ENCODE data around the gene SP5.

Gene SP5

GRCh38 chr2:170695521-170696410 is 19.4 kb upstream of the SP5 start:
- peak in 1 of 2 experiments; percentile 65 for DNase-seq (ENCODE audit: low spot score in 2 of 2)
- no peak overlapping the region for H3K4me3 ChIP-seq
- no peaks in the 10 kb centered on the region; the same call in 1 of the 2 replicates for H3K9me3 ChIP-seq
- H3K4me1 ChIP-seq, result peaks cover 15% of the 10 kb centered on the region
- no peaks in the 10 kb centered on the region for H3K36me3 ChIP-seq (replicated peaks)
- in situ Hi-C loops (cut with MboI; ENCODE audit: low sequenced_read_pairs), result no loop called here
- H3K27me3 ChIP-seq (ENCODE audit: low read depth), result no peaks in the 10 kb centered on the region

DNA sequence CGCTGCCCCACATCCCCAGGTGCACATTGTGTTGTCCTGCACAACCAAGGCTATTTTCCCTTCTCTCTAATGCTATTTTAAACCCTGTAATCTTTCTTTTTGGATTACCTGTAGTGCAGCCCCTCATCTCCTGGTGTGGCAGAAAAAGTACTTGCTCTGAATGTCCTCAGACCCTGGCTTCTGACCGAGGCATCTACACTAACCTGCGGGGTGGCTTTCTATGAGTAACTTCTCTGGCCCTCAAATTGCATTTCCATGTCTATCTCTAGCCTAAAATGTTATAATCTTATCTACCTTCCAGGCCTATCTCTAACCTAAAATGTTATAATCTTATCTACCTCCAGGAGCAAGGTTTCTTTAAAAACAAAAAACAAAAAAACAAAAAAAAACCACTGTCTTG is 18.2 kb upstream of the SP5 start:
- in situ Hi-C loops (cut with MboI; ENCODE audit: low sequenced_read_pairs), result no loop called here
- Histone ChIP-seq H3K9me3 (no peaks in the 10 kb centered on the region; the same call in 1 of the 2 replicates), H3K36me3 (replicated peaks) (no peaks in the 10 kb centered on the region), H3K4me1 (peaks cover 15% of the 10 kb centered on the region), H3K4me3 (no peak overlapping the region), H3K27me3 (ENCODE audit: low read depth) (no peaks in the 10 kb centered on the region)
- no peak for DNase-seq (ENCODE audit: low spot score in 2 of 2)

DNA sequence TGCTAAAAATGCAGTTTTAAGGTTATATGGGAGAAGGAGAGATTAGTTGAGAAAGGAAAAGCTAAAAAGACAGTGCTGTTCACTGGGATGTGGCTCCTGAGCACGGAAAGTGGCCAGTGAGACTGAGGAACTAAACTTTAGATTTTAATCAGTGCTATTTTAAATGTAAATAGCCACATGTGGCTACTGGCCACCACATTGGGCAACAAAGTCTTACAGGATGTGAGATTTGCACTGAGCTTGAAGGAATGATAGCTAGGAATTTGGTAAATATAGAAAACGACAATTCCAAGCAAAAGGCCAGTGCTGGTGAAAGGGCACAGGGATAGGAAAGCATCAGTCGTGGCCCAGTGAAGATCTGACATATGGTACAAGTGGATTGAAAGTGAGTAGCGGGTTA is 14.1 kb upstream of the SP5 start:
- DNase-seq (ENCODE audit: low spot score in 2 of 2), result no peak
- Histone ChIP-seq H3K27me3 (ENCODE audit: low read depth) (no peaks in the 10 kb centered on the region), H3K4me1 (peaks cover 2% of the 10 kb centered on the region), H3K36me3 (replicated peaks) (no peaks in the 10 kb centered on the region), H3K4me3 (no peak overlapping the region), H3K9me3 (peaks cover 3% of the 10 kb centered on the region)
- in situ Hi-C loops (cut with MboI; ENCODE audit: low sequenced_read_pairs), result no loop called here

- Histone ChIP-seq H3K27me3 (ENCODE audit: low read depth) (no peaks in the 10 kb centered on the region), H3K9me3 (peaks cover 3% of the 10 kb centered on the region), H3K4me1 (no peaks in the 10 kb centered on the region), H3K36me3 (replicated peaks) (no peaks in the 10 kb centered on the region), H3K4me3 (no peak overlapping the region)
- no peak for DNase-seq (ENCODE audit: low spot score in 2 of 2)
- in situ Hi-C loops (cut with MboI; ENCODE audit: low sequenced_read_pairs), result no loop called here
Observed at GRCh38 chr2:170703776-170704476, 11.2 kb upstream of the SP5 start.

- Histone ChIP-seq H3K36me3 (replicated peaks) (no peaks in the 10 kb centered on the region), H3K27me3 (ENCODE audit: low read depth) (no peaks in the 10 kb centered on the region), H3K4me3 (no peak overlapping the region), H3K9me3 (no peaks in the 10 kb centered on the region), H3K4me1 (peaks cover 3% of the 10 kb centered on the region; the same call in 1 of the 2 replicates)
- DNase-seq (ENCODE audit: low spot score in 2 of 2), result no peak
- in situ Hi-C loops (cut with MboI; ENCODE audit: low sequenced_read_pairs), result no loop called here
Observed at GRCh38 chr2:170707821-170708795, 7.0 kb upstream of the SP5 start.

DNA sequence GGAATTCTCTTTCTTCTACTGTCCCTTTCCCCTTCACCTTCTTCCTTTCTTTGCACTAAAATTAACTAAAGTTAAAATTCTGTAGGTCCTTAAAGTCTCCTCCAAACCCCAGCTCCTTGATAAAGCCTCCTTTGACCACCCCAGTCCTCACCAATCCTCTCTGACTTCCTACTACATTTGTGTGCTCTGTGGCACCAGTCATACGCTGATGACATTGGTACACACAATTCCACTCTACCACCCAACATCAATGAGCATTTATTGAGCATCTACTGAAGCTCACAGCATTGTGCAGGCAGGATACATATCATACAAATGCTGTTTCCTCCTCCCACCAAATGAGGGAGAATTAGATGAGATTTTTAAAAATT is 4.5 kb upstream of the SP5 start:
- in situ Hi-C loops (cut with MboI; ENCODE audit: low sequenced_read_pairs), result no loop called here
- H3K4me3 ChIP-seq, result no peak overlapping the region

GRCh38 chr2:170711196-170711773 is 3.9 kb upstream of the SP5 start:
- in situ Hi-C loops (cut with MboI; ENCODE audit: low sequenced_read_pairs), result no loop called here

More for the DNA sequence above, 4.5 kb upstream of the SP5 start:
- DNase-seq (ENCODE audit: low spot score in 2 of 2), result no peak
- Histone ChIP-seq H3K27me3 (ENCODE audit: low read depth) (no peaks in the 10 kb centered on the region), H3K9me3 (no peaks in the 10 kb centered on the region), H3K36me3 (replicated peaks) (no peaks in the 10 kb centered on the region), H3K4me1 (peaks cover 12% of the 10 kb centered on the region)

DNA sequence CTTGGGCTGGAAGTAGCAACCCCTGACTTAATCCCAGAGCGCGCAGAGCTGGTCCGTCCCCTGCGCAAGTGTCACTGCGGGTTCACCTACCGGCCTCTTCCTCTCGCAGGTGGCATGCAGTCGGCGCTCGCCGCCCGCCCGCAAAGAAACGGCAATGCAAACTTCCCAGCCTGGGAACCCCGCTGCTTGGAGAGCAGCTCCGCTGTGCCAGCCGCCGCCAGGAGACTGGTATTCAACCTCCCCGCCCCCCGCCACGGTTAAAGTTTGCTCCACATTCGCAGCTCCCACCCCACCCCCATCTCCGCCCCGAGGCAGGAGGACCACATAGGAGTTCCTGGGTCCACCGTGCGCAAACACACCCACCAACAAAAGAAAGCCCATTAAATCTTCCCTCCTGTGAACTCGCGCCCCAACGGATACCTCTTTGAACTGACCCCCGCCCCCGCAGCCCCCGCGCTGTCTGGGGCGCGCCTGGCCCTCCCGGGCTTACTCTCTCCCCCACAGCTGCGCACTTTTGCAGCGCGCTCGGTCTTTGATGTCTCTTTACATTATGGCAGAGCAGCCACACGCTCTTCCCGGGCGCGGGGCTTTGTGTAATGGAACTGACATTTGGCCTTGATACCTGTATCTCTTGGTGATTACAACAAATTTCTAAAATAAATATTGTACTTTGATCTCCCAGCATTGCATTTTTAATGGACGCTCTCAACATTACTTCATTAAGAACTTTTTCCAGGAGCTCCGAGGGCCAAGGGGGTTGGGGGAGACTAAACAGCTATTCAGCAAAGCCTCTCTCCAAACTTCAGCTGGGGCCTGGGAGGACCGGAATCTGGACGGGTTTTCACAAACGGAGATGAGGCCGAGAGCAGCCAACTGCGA is 3.1 kb upstream of the SP5 start:
- in situ Hi-C loops (cut with MboI; ENCODE audit: low sequenced_read_pairs), result no loop called here
- no peak for DNase-seq (ENCODE audit: low spot score in 2 of 2)
- H3K4me1 ChIP-seq, result peaks cover 14% of the 10 kb centered on the region
- H3K9me3 ChIP-seq, result no peaks in the 10 kb centered on the region
- H3K4me3 ChIP-seq, result no peak overlapping the region
- no peaks in the 10 kb centered on the region for H3K36me3 ChIP-seq (replicated peaks)
- no peaks in the 10 kb centered on the region for H3K27me3 ChIP-seq (ENCODE audit: low read depth)

More at GRCh38 chr2:170711196-170711773, 3.9 kb upstream of the SP5 start:
- no peak for DNase-seq (ENCODE audit: low spot score in 2 of 2)
- H3K4me1 ChIP-seq, result peaks cover 14% of the 10 kb centered on the region
- no peak overlapping the region for H3K4me3 ChIP-seq
- no peaks in the 10 kb centered on the region for H3K27me3 ChIP-seq (ENCODE audit: low read depth)
- no peaks in the 10 kb centered on the region for H3K9me3 ChIP-seq
- H3K36me3 ChIP-seq (replicated peaks), result no peaks in the 10 kb centered on the region

DNA sequence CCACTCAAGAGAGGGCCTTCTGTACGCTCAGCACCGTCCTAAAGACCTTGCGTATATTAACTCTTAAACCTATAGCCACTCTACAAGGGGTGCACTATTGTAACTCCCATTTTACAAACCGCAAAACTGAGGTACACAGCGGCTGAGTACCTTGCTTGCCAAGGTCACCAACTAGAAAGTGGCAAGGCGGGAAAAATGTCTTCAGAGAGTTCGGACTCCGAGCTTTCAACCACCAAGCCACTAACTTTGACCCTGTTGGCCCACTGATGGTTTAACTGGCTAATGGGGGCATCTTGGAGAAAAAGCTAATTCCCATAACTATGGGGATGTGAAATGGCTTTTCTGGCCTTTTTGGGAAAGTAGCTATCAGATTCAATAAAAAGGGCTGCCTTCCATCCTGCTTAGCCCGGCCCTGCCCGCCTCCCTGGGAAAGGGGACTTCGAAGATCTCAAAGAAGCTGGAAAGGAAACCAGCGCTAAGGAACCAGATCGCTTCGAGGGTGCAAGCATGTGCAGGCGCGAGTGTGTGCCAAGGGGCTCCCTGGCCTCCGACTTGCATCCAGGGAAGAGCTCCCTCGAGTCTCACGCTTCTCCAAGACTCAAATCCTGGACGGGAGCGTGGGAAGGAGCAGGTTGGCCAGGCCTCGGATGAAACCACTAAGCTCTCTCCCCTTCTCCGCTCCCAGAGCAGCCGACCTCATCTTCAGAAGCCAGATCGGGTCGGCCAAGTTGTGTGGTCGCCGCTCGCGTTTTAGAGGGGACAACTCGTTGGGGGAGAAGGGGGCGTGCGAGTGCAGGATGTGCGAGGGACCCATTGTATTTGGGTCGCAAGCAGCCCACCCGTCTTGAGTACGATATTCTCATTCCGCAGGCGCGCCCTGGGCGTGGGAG is 2.2 kb upstream of the SP5 start:
- no peaks in the 10 kb centered on the region for H3K27me3 ChIP-seq (ENCODE audit: low read depth)
- in situ Hi-C loops (cut with MboI; ENCODE audit: low sequenced_read_pairs), result no loop called here
- H3K4me1 ChIP-seq, result peaks cover 14% of the 10 kb centered on the region
- H3K36me3 ChIP-seq (replicated peaks), result no peaks in the 10 kb centered on the region
- DNase-seq (ENCODE audit: low spot score in 2 of 2), result no peak
- H3K4me3 ChIP-seq, result no peak overlapping the region
- H3K9me3 ChIP-seq, result no peaks in the 10 kb centered on the region

- in situ Hi-C loops (cut with MboI; ENCODE audit: low sequenced_read_pairs), result no loop called here
- peak overlapping the region; percentile 13; the same call in 1 of the 2 replicates for H3K4me3 ChIP-seq
- no peaks in the 10 kb centered on the region for H3K9me3 ChIP-seq
- H3K36me3 ChIP-seq (replicated peaks), result no peaks in the 10 kb centered on the region
- H3K27me3 ChIP-seq (ENCODE audit: low read depth), result no peaks in the 10 kb centered on the region
- no peak for DNase-seq (ENCODE audit: low spot score in 2 of 2)
- peaks cover 14% of the 10 kb centered on the region for H3K4me1 ChIP-seq
Observed at GRCh38 chr2:170713543-170714380, 1.4 kb upstream of the SP5 start.

- peak overlapping the region; percentile 28 for H3K4me3 ChIP-seq
- DNase-seq (ENCODE audit: low spot score in 2 of 2), result peak in 1 of 2 experiments; percentile 55
- H3K9me3 ChIP-seq, result no peaks in the 10 kb centered on the region
- H3K27me3 ChIP-seq (ENCODE audit: low read depth), result no peaks in the 10 kb centered on the region
- in situ Hi-C loops (cut with MboI; ENCODE audit: low sequenced_read_pairs), result no loop called here
- peaks cover 14% of the 10 kb centered on the region for H3K4me1 ChIP-seq
- no peaks in the 10 kb centered on the region for H3K36me3 ChIP-seq (replicated peaks)
Observed at GRCh38 chr2:170714381-170715061, 616 bp upstream of the SP5 start.

All from HAP-1 (cell line).